Neural progenitor cell (in vitro differentiated cells): ENCODE measurements around the gene KLHL33.

Source experiments
- CTCF ChIP-seq: fragments of 200-600 bp; sonication (generic); IDR thresholded peaks from 2 replicates; pipeline ENCODE4 v1.5.1; 2017; ENCODE audit warnings: antibody characterized with exemption, mild to moderate bottlenecking
- EZH2 ChIP-seq: fragments of 200-600 bp; sonication (generic); IDR thresholded peaks from 2 replicates; pipeline ENCODE4 v1.6.1; 2017; ENCODE audit warnings: antibody characterized with exemption, mild to moderate bottlenecking, moderate library complexity
- EZH2phosphoT487 ChIP-seq: fragments of 200-600 bp; sonication (generic); IDR thresholded peaks from 2 replicates; pipeline ENCODE4 v1.6.1; 2017; ENCODE audit warnings: antibody characterized with exemption

GRCh38 chr14:20387576-20387975 is 48.4 kb downstream of the KLHL33 start:
- no peak for TF ChIP-seq CTCF
- no peak for TF ChIP-seq EZH2
- TF ChIP-seq EZH2phosphoT487 = no peak
